ENCODE results near the gene HIBADH.

- no peak for TF ChIP-seq ESRRG (CRISPR knock-in tag; IDR thresholded peaks at IDR 0.05)
- no peak for TF ChIP-seq TCF4 (CRISPR knock-in tag; IDR thresholded peaks at IDR 0.05; ENCODE audit: borderline replicate concordance)
- no peak for TF ChIP-seq ZNF565 (CRISPR knock-in tag; conservative IDR thresholded peaks at IDR 0.05; ENCODE audit: low read depth)
- TF ChIP-seq ZFP30 (CRISPR knock-in tag; IDR thresholded peaks at IDR 0.05), result no peak
- TF ChIP-seq CSDC2 (CRISPR knock-in tag; IDR thresholded peaks at IDR 0.05), result no peak
- TF ChIP-seq RARB (CRISPR knock-in tag; IDR thresholded peaks at IDR 0.05), result no peak
- TF ChIP-seq ZNF70 (CRISPR knock-in tag; IDR thresholded peaks at IDR 0.05), result no peak
- TF ChIP-seq, protein P1, sequence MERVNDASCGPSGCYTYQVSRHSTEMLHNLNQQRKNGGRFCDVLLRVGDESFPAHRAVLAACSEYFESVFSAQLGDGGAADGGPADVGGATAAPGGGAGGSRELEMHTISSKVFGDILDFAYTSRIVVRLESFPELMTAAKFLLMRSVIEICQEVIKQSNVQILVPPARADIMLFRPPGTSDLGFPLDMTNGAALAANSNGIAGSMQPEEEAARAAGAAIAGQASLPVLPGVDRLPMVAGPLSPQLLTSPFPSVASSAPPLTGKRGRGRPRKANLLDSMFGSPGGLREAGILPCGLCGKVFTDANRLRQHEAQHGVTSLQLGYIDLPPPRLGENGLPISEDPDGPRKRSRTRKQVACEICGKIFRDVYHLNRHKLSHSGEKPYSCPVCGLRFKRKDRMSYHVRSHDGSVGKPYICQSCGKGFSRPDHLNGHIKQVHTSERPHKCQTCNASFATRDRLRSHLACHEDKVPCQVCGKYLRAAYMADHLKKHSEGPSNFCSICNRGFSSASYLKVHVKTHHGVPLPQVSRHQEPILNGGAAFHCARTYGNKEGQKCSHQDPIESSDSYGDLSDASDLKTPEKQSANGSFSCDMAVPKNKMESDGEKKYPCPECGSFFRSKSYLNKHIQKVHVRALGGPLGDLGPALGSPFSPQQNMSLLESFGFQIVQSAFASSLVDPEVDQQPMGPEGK (CRISPR knock-in tag; IDR thresholded peaks at IDR 0.05; ENCODE audit: borderline replicate concordance), result no peak
- TF ChIP-seq OSR1 (CRISPR knock-in tag; IDR thresholded peaks at IDR 0.05), result no peak
- TF ChIP-seq ZC3H10 (CRISPR knock-in tag; IDR thresholded peaks at IDR 0.05), result no peak
- TF ChIP-seq BACH2 (CRISPR knock-in tag; IDR thresholded peaks at IDR 0.05; ENCODE audit: borderline replicate concordance), result no peak
- TF ChIP-seq, protein P2, sequence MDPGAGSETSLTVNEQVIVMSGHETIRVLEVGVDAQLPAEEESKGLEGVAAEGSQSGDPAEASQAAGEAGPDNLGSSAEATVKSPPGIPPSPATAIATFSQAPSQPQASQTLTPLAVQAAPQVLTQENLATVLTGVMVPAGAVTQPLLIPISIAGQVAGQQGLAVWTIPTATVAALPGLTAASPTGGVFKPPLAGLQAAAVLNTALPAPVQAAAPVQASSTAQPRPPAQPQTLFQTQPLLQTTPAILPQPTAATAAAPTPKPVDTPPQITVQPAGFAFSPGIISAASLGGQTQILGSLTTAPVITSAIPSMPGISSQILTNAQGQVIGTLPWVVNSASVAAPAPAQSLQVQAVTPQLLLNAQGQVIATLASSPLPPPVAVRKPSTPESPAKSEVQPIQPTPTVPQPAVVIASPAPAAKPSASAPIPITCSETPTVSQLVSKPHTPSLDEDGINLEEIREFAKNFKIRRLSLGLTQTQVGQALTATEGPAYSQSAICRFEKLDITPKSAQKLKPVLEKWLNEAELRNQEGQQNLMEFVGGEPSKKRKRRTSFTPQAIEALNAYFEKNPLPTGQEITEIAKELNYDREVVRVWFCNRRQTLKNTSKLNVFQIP (CRISPR knock-in tag; IDR thresholded peaks at IDR 0.05; ENCODE audit: borderline replicate concordance, low read depth), result no peak
These were observed 178.2 kb downstream of the HIBADH start for GRCh38 chr7:27484451-27484850.

All from SK-N-SH treated with all-trans-retinoic acid at 6 μM for 48 hours (cell line).